Activated CD8-positive, alpha-beta memory T cell treated with anti-CD3 and anti-CD28 coated beads for 36 hours (primary cell): Measurements from ENCODE around the gene PIEZO1. TPM values are rescaled to one million over a fixed set of nuclear protein-coding genes. Genes with fewer than 3 reads are reported as not detected.

Source experiments
- CTCF ChIA-PET: fragments of 350-600 bp; sonication (Branson Sonifier 250); formaldehyde crosslinking; loops from one replicate; lab custom pipeline; 2021; ENCODE audit warnings: antibody characterized with exemption; lab: Charles Lee
- POLR2A ChIA-PET: fragments of 350-600 bp; sonication (Branson Sonifier 250); formaldehyde crosslinking; loops from one replicate; lab custom pipeline; 2021; ENCODE audit warnings: antibody characterized with exemption; lab: Charles Lee
- total RNA-seq, 2 experiments: library from RNA; stranded (reverse); gene quantifications; one replicate each; pipeline ENCODE4 v1.2.3, GENCODE V29; 2021

Gene PIEZO1
- total RNA-seq, 2 experiments from 2014 or later: 217 to 219 TPM

DNA sequence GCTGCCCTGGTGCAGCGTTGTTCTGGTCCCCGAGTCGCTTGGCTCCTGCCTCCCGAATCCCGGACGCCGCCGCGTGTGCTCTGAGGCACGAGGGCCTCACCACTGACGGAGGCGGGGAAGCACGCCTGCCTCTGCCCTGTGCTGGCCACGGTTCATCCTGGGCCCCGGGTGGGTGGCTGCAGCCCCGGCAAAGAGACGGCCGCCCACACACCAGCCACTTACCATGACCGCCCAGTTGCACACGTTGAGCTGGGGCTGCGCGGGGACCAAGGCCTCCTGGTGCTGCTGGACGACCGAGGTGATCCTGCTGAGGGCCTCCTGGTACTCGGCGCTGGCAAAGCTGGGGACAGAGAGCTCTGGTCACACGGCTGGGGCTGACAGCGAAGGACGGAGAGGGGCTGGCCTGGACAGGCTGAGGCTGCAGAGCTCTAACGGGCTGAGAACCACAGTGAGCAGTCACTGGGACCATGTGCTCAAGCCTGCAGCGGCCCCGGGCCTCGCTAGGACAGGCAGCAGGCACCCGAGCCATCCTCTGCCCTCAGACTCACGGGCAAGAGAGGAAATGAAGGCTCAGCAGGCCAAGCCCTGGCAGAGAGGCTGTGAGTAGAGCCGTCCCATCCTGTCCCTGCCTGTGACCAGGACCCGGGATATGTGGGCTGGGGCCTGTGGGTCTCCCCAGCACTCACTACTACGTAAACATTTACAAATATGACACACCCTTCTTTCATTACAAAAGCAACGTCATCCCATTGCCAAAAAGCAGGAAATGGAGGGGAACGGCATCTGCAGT is 33.0 kb upstream of the PIEZO1 start:
- ChIA-PET CTCF (interaction anchor here (0.6 to 2.2 kb wide), 3 partner anchors 40 to 349 kb away, joined by 3 to 10 read pairs (median 4); no protein-coding TSS in a partner anchor), POLR2A (no interaction called here)

- ChIA-PET CTCF (interaction anchor here (2.1 to 2.2 kb wide), 2 partner anchors 41 to 350 kb away, joined by 7 to 10 read pairs; no protein-coding TSS in a partner anchor), POLR2A (no interaction called here)
Measured at GRCh38 chr16:88816736-88817535, 31.9 kb upstream of the PIEZO1 start.

GRCh38 chr16:88815901-88816589 is 31.0 kb upstream of the PIEZO1 start:
- POLR2A ChIA-PET: no interaction called here

DNA sequence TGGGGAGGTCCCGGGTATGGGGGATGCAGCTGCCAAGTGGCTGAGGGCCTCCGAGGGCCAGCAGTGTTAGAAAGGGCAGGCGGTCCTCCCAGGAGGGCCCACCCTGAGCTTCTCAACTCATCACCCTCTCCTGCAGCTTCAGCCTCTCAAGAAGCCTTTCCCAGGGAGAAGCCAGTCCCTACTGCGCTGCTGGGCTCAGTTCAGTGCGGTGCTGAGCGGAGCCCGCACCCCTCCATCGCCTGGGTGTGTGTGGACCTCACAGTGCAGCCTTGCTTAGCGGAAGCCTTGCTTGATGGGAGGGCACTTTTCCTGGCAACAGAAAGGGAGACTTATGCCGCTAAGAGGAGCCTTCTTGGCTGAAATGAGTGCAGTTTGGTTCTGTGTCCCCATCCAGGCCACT is 30.2 kb upstream of the PIEZO1 start:
- ChIA-PET CTCF (interaction anchor here (0.7 to 2.1 kb wide), 4 partner anchors 42 to 403 kb away, joined by 3 to 7 read pairs (median 5); partner anchors contain the start of genes GALNS, TRAPPC2L and ZNF778), POLR2A (no interaction called here)

More at GRCh38 chr16:88815901-88816589, 31.0 kb upstream of the PIEZO1 start:
- CTCF ChIA-PET: interaction anchor here (0.7 to 2.2 kb wide), 4 partner anchors 41 to 402 kb away, joined by 3 to 10 read pairs (median 6); partner anchors contain the start of genes GALNS, TRAPPC2L and ZNF778

DNA sequence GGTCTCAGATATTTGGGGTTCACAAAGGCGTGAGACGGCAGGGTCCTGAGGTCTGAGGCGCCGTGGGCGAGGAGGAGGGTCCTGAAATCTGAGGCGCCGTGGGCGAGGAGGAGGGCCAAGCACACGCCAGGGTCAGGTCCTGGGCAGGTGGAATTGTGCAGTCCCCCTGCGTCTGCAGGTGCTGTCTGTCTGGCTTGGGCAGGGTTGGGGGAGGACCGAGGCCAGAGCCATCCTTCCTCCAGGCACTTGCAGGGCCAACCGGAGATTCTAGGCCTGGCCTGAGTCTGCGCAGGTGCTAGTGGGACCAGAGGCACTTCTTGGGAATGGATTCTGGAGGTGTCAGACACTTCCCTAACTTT is 29.1 kb upstream of the PIEZO1 start:
- ChIA-PET CTCF (interaction anchor here (1.1 to 6.2 kb wide), 3 partner anchors 43 to 283 kb away, joined by 3 to 37 read pairs (median 11); partner anchors contain the start of genes GALNS and TRAPPC2L), POLR2A (no interaction called here)

GRCh38 chr16:88813269-88814143 is 28.5 kb upstream of the PIEZO1 start:
- POLR2A ChIA-PET: interaction anchor here (0.7 to 5.3 kb wide), 3 partner anchors 31 to 280 kb away, joined by 3 to 68 read pairs (median 13); partner anchors contain the start of genes ACSF3, GALNS, PIEZO1 and TRAPPC2L
- CTCF ChIA-PET: interaction anchor here (0.8 to 6.2 kb wide), 7 partner anchors 11 to 354 kb away, joined by 3 to 37 read pairs (median 8); partner anchors contain the start of genes GALNS and TRAPPC2L

DNA sequence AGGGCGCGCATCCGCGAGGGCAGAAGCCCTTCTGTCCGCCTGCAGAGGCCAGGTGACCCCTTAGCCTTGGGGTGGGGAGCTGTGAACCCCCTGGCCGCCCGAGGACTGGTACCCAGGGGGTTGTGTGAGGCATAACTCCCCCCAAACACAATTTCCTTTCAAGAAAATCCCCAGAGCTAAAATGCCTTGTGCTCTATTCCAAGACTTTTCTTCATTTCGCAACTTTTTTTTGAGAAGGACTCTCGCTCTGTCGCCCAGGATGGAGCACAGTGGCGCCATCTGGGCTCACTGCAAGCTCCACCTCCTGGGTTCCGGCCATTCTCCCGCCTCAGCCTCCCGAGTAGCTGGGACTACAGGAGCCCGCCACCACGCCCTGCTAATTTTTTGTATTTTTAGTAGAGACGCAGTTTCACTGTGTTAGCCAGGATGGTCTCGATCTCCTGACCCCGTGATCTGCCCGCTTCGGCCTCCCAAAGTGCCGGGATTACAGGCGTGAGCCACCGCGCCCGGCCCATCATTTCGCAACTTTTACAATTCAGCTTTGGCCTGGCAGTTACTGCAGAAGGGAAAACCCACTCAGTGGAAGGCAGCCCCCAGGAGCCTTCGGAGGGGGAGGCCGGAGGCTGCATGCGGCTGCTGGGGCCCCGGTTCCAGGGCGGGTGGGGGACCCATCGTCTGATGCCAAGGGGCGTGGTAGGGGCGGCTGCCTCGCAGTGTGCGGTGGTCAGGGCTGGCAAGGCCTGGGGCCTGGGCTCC is 27.7 kb upstream of the PIEZO1 start:
- CTCF ChIA-PET: interaction anchor here (0.8 to 6.2 kb wide), 8 partner anchors 10 to 354 kb away, joined by 3 to 37 read pairs (median 6); partner anchors contain the start of genes GALNS and TRAPPC2L
- POLR2A ChIA-PET: interaction anchor here (0.5 to 5.3 kb wide), 8 partner anchors 10 to 1063 kb away, joined by 3 to 68 read pairs (median 4); partner anchors contain the start of genes ACSF3, CDT1, GALNS and PIEZO1

DNA sequence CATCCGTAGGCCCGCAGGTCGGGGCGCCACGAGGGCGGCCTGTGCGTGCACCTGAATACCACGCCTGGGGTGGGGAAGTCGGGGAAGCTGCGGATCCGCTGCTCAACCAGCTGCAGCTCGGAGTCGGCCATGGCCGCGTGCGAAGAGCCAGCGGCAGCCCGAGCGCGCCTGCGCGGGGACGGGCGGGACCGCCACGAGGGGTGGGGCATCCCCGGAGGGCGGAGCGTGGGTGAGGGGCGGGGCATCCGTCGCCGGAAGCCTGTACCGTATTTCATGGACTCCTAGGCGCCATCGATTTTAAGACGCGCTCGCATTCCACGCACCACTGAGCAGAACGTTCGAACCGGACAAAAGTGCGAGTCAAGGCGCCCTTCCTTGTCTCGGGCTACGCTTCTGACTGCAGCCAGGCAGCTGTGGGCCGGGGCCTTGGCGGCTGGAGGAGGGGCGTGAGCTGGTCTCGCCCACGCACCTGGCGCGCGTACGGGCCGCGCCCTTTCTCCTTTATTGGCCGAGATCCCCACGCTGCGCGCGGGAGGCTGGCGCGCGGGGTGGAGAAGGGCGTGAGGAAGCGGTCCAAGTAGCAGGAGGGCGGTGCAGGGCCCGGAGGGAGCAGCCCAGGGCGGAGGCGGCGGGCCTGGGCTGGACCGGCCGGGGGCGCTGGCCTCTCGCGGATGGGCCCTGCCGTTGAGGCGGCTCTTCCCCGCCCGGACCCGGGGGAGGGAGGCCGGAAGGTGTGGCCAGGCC is 26.9 kb upstream of the PIEZO1 start, which contains the start of gene APRT:
Gene APRT, minus strand, starts transcription at position 160 of the 744 bp plus-strand sequence. Its CDS starts 29 bp downstream, at position 131.
- CTCF ChIA-PET: interaction anchor here (1.1 to 6.2 kb wide), 7 partner anchors 9 to 75 kb away, joined by 3 to 37 read pairs (median 11); partner anchors contain the start of genes GALNS and TRAPPC2L
- POLR2A ChIA-PET: interaction anchor here (0.5 to 5.3 kb wide), 10 partner anchors 9 to 1064 kb away, joined by 3 to 68 read pairs (median 4); partner anchors contain the start of genes CDT1, GALNS, PIEZO1 and TRAPPC2L

GRCh38 chr16:88810912-88811768 is 26.1 kb upstream of the PIEZO1 start:
- POLR2A ChIA-PET: interaction anchor here (0.7 to 5.3 kb wide), 9 partner anchors 8 to 381 kb away, joined by 3 to 68 read pairs (median 4); partner anchors contain the start of genes GALNS, PIEZO1 and TRAPPC2L

GRCh38 chr16:88810166-88810911 is 25.3 kb upstream of the PIEZO1 start:
- CTCF ChIA-PET: interaction anchor here (3.0 to 6.2 kb wide), 2 partner anchors 47 to 73 kb away, joined by 14 to 37 read pairs; partner anchors contain the start of genes GALNS and TRAPPC2L
- POLR2A ChIA-PET: interaction anchor here (0.8 to 5.3 kb wide), 9 partner anchors 8 to 73 kb away, joined by 3 to 68 read pairs (median 4); partner anchors contain the start of genes GALNS, PIEZO1 and TRAPPC2L

More at GRCh38 chr16:88810912-88811768, 26.1 kb upstream of the PIEZO1 start:
- CTCF ChIA-PET: interaction anchor here (1.1 to 6.2 kb wide), 6 partner anchors 8 to 74 kb away, joined by 3 to 37 read pairs (median 10); partner anchors contain the start of genes GALNS and TRAPPC2L

- ChIA-PET CTCF (interaction anchor here (3.0 to 6.2 kb wide), 2 partner anchors 48 to 72 kb away, joined by 14 to 37 read pairs; partner anchors contain the start of genes GALNS and TRAPPC2L), POLR2A (interaction anchor here (0.8 to 5.3 kb wide), 6 partner anchors 10 to 72 kb away, joined by 3 to 68 read pairs (median 4); partner anchors contain the start of gene PIEZO1)
Measured at GRCh38 chr16:88809676-88810165, 24.7 kb upstream of the PIEZO1 start.

DNA sequence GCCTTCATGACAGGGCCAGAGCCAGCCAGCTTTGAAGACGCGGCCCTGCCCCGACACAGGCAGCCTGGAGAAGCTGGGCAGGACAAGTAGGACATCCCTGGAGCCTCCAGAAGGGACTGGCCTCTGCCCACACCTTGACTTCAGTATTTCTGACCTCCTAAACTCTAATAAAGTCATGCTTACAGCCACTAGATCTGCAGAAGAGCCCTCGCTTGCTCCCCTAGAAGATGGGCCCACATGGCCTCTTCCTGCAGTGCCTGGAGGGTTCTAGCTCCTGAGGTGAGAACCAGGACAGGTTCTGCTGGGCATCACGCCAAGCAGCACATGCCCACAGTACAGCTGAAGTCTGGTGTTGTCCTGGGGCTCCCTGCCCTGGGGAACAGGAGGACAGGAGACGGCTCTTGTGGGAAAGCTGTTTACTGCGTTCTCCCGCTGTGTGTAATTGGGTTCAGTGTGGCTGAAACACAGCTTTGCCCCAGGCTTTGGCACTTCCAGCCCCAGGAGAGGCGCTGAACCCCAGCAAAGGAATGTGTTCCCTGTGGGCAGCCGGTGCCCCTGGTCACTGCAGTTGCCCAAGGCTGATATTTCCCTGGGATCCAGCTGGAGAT is 24.2 kb upstream of the PIEZO1 start:
- CTCF ChIA-PET: interaction anchor here (1.2 to 6.2 kb wide), 3 partner anchors 48 to 72 kb away, joined by 3 to 37 read pairs (median 14); partner anchors contain the start of genes GALNS and TRAPPC2L
- POLR2A ChIA-PET: interaction anchor here (0.6 to 5.3 kb wide), 5 partner anchors 9 to 250 kb away, joined by 4 to 68 read pairs (median 4); partner anchors contain the start of gene PIEZO1
